OCI-LY1 (cell line): ENCODE results near the gene CYSLTR1.

Source experiments
- H2AFZ ChIP-seq: fragments of 200-600 bp; sonication (generic), shearing (Covaris generic); 2 replicates; pipeline ENCODE4 v1.6.0; 2014; ENCODE audit warnings: antibody characterized with exemption, mild to moderate bottlenecking, low read length
- H3F3A ChIP-seq: fragments of 200-600 bp; sonication (generic), shearing (Covaris generic); 2 replicates; pipeline ENCODE4 v1.6.0; 2014; ENCODE audit warnings: mild to moderate bottlenecking, antibody characterized with exemption, low read length, moderate library complexity; ENCODE audit not compliant: insufficient read depth
- H3K27ac ChIP-seq: fragments of 200-600 bp; sonication (generic); 2 replicates; pipeline ENCODE4 v1.5.1; 2014; ENCODE audit warnings: low read length, mixed run types, mild to moderate bottlenecking, low read depth; ENCODE audit not compliant: poor library complexity, severe bottlenecking
- H3K27me3 ChIP-seq: fragments of 200-600 bp; sonication (generic); 2 replicates; pipeline ENCODE4 v1.6.0; 2014; ENCODE audit warnings: antibody characterized with exemption, mild to moderate bottlenecking, low read length, moderate library complexity; ENCODE audit not compliant: insufficient read depth
- H3K36me3 ChIP-seq: fragments of 200-600 bp; sonication (generic); 2 replicates; pipeline ENCODE4 v1.6.1; 2014; ENCODE audit warnings: mild to moderate bottlenecking, antibody characterized with exemption, low read length, moderate library complexity, mixed read lengths; ENCODE audit not compliant: insufficient read depth
- H3K4me1 ChIP-seq: fragments of 200-600 bp; sonication (generic); 2 replicates; pipeline ENCODE4 v1.5.1; 2014; ENCODE audit warnings: mild to moderate bottlenecking, low read length, moderate library complexity; ENCODE audit not compliant: insufficient read depth, severe bottlenecking
- H3K4me2 ChIP-seq: fragments of 200-600 bp; sonication (generic), shearing (Covaris generic); 2 replicates; pipeline ENCODE4 v1.6.1; 2014; ENCODE audit warnings: low read length
- H3K4me3 ChIP-seq: fragments of 200-600 bp; sonication (generic); 2 replicates; pipeline ENCODE4 v1.5.1; 2014; ENCODE audit warnings: low read length, low read depth, mild to moderate bottlenecking, mixed read lengths; ENCODE audit not compliant: poor library complexity, severe bottlenecking
- H3K79me2 ChIP-seq: fragments of 200-600 bp; shearing (Covaris generic); 2 replicates; pipeline ENCODE4 v1.6.1; 2016; ENCODE audit warnings: mixed run types, low read length, mixed read lengths; ENCODE audit not compliant: insufficient read depth
- H3K9ac ChIP-seq: fragments of 200-600 bp; sonication (generic), shearing (Covaris generic); 2 replicates; pipeline ENCODE4 v1.6.1; 2014; ENCODE audit warnings: mild to moderate bottlenecking, low read length, mixed read lengths
- H3K9me2 ChIP-seq: fragments of 200-600 bp; sonication (generic), shearing (Covaris generic); 2 replicates; pipeline ENCODE4 v1.6.1; 2014; ENCODE audit warnings: low read depth, mild to moderate bottlenecking, low read length, mixed read lengths
- H3K9me3 ChIP-seq: fragments of 200-600 bp; shearing (Covaris generic); 2 replicates; pipeline ENCODE4 v1.6.1; 2014; ENCODE audit warnings: low read length, mixed read lengths
- H4K20me1 ChIP-seq: fragments of 200-600 bp; sonication (generic), shearing (Covaris generic); 2 replicates; pipeline ENCODE4 v1.6.0; 2016; ENCODE audit warnings: mild to moderate bottlenecking, low read length; ENCODE audit not compliant: insufficient read depth
- CTCF ChIP-seq: fragments of 200-600 bp; sonication (generic), shearing (Covaris generic); IDR thresholded peaks from 2 replicates; pipeline ENCODE4 v1.5.1; 2017; ENCODE audit warnings: mild to moderate bottlenecking, antibody characterized with exemption, low read length, moderate library complexity, mixed read lengths
- EZH2 ChIP-seq: fragments of 200-600 bp; sonication (generic), shearing (Covaris generic); IDR thresholded peaks from 2 replicates; pipeline ENCODE4 v1.8.0; 2017; ENCODE audit warnings: borderline replicate concordance, mixed run types, mild to moderate bottlenecking, antibody characterized with exemption, low read length, moderate library complexity, mixed read lengths

The CYSLTR1 gene

DNA sequence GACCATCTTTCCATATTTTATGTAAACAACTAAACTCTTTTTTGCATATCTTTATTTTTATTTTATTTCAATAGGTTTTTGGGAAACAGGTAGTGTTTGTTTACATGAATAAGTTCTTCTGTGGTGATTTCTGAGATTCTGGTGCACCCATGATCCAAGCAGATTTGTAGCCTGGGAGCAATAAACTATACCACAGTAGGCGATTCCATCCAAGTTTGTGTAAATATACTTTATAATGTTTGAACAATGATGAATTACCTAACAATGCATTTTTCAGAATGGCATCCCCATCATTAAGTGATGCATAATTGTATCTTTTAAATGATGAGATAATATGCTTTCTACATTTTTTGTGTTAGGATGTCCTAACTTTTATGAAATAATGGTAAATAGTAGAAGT, 39.2 kb upstream of the CYSLTR1 start:
- Histone ChIP-seq H3K36me3 (no peaks in the 10 kb centered on the region), H3K4me3 (no peak overlapping the region), H3K9ac (no peak overlapping the region), H3K27me3 (no peaks in the 10 kb centered on the region), H4K20me1 (no peaks in the 10 kb centered on the region), H3K9me2 (no peaks in the 10 kb centered on the region), H3K27ac (no peak overlapping the region), H3F3A (no peaks in the 10 kb centered on the region), H3K4me1 (no peaks in the 10 kb centered on the region), H3K79me2 (no peaks in the 10 kb centered on the region), H3K4me2 (no peak overlapping the region), H2AFZ (no peak overlapping the region), H3K9me3 (no peaks in the 10 kb centered on the region)
- TF ChIP-seq EZH2 (no peak), CTCF (no peak)

- Histone ChIP-seq H3K4me3 (no peak overlapping the region), H3K27me3 (no peaks in the 10 kb centered on the region), H3K4me1 (no peaks in the 10 kb centered on the region), H2AFZ (no peak overlapping the region), H3F3A (no peaks in the 10 kb centered on the region), H3K4me2 (no peak overlapping the region), H3K79me2 (no peaks in the 10 kb centered on the region), H3K9me2 (no peaks in the 10 kb centered on the region), H3K9ac (no peak overlapping the region), H3K27ac (no peak overlapping the region), H4K20me1 (no peaks in the 10 kb centered on the region), H3K36me3 (no peaks in the 10 kb centered on the region), H3K9me3 (no peaks in the 10 kb centered on the region)
- TF ChIP-seq EZH2, result no peak
- TF ChIP-seq CTCF, result no peak
Observed at GRCh38 chrX:78357342-78358055, 30.1 kb upstream of the CYSLTR1 start.

DNA sequence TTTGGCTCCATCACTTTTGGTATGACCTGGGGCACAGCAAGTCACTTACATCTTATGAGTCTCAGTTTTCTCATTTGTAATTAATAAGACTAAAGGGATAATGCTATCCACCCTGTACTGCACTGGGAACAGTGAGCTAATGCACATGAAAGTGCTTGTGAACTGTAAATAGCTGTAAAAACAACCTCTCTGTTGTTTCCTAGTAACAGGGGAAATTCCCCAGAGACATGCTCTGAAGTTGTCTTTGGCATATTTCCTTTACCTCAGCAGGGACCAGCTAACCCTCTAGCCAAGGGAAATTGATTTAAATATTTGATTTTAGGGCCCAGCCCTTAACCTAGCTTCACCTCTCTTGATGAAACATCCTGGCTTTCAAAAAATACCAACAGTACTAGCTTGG, 6.1 kb upstream of the CYSLTR1 start:
- H3K9me3 ChIP-seq, result no peaks in the 10 kb centered on the region
- H3F3A ChIP-seq, result no peaks in the 10 kb centered on the region
- no peak overlapping the region for H2AFZ ChIP-seq
- H3K27ac ChIP-seq, result no peak overlapping the region
- H3K9ac ChIP-seq, result no peak overlapping the region
- H3K36me3 ChIP-seq, result no peaks in the 10 kb centered on the region
- H3K27me3 ChIP-seq, result no peaks in the 10 kb centered on the region
- TF ChIP-seq EZH2 (no peak), CTCF (no peak)
- H3K79me2 ChIP-seq, result no peaks in the 10 kb centered on the region
- H3K4me3 ChIP-seq, result no peak overlapping the region
- H3K9me2 ChIP-seq, result no peaks in the 10 kb centered on the region
- H4K20me1 ChIP-seq, result no peaks in the 10 kb centered on the region
- no peak overlapping the region for H3K4me2 ChIP-seq
- H3K4me1 ChIP-seq, result no peaks in the 10 kb centered on the region
